ENCODE measurements around the gene RNASEH2B. TPM values are rescaled to one million over a fixed set of nuclear protein-coding genes. Genes with fewer than 3 reads are reported as not detected.

Gene RNASEH2B
- total RNA-seq, 1 experiment from 2014 or later, result 60.2 TPM

DNA sequence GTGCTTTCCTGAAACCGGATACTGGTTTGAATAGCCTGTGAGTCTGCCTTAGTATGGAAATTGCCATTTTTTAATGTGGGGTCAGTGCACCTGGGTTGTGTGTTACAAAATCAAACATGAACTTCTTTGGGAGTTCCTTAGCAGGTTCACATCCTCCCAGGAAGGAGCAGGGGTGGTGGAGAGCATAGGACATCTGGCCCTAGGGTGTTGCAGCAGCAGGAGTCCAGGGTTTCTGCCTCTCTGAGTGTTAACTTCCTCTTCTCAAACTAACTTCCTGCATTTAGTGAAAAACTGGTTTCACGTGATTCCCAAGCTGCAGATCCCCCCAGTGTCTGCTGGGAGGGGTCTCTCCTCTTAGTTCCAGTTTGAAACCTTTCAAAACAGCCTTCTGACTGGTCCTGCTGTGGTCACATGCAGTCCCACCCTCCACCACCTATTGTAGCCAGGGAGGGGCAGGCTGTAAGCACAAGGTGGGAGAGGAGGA is 7.2 kb downstream of the RNASEH2B start:
- no peak overlapping the region for H3K4me3 ChIP-seq (ENCODE audit: low read depth, low read length)
- no TSS peak for BruUV-seq (replicated peaks)
- Mint-ChIP-seq H3K27ac (ENCODE audit: unreplicated experiment) (no peak overlapping the region), H3K9me3 (ENCODE audit: unreplicated experiment) (peaks cover 2% of the 10 kb centered on the region), H3K36me3 (ENCODE audit: insufficient read depth, unreplicated experiment) (no peaks in the 10 kb centered on the region), H3K4me1 (ENCODE audit: low read depth, unreplicated experiment) (peaks cover 15% of the 10 kb centered on the region), H3K27me3 (ENCODE audit: insufficient read depth, unreplicated experiment) (no peaks in the 10 kb centered on the region), H3K4me3 (ENCODE audit: unreplicated experiment) (no peak overlapping the region)
- intact Hi-C loops (cut with micrococcal nuclease; ENCODE audit: unreplicated experiment), result loop anchor here (10.0 kb wide), 1 partner anchor 532 kb away; no protein-coding TSS in a partner anchor
- H3K27me3 ChIP-seq (replicated peaks; ENCODE audit: control insufficient read depth, insufficient read depth, low read length), result no peaks in the 10 kb centered on the region
- peaks cover 2% of the 10 kb centered on the region; the same call in 1 of the 2 replicates for H3K9me3 ChIP-seq
- no peak for DNase-seq
- TF ChIP-seq, protein P1, sequence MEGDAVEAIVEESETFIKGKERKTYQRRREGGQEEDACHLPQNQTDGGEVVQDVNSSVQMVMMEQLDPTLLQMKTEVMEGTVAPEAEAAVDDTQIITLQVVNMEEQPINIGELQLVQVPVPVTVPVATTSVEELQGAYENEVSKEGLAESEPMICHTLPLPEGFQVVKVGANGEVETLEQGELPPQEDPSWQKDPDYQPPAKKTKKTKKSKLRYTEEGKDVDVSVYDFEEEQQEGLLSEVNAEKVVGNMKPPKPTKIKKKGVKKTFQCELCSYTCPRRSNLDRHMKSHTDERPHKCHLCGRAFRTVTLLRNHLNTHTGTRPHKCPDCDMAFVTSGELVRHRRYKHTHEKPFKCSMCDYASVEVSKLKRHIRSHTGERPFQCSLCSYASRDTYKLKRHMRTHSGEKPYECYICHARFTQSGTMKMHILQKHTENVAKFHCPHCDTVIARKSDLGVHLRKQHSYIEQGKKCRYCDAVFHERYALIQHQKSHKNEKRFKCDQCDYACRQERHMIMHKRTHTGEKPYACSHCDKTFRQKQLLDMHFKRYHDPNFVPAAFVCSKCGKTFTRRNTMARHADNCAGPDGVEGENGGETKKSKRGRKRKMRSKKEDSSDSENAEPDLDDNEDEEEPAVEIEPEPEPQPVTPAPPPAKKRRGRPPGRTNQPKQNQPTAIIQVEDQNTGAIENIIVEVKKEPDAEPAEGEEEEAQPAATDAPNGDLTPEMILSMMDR (IDR thresholded peaks at IDR 0.05; ENCODE audit: insufficient read depth in 1 of 2, low read depth in 1 of 2, low read length in 1 of 2, severe bottlenecking in 1 of 2, unreplicated experiment in 1 of 2), result no peak
- ChIA-PET CTCF (no interaction called here), POLR2A (no interaction called here)
- H3K36me3 ChIP-seq (ENCODE audit: control insufficient read depth, insufficient read depth, low read length), result no peaks in the 10 kb centered on the region
- peaks cover 2% of the 10 kb centered on the region for H3K4me1 ChIP-seq

DNA sequence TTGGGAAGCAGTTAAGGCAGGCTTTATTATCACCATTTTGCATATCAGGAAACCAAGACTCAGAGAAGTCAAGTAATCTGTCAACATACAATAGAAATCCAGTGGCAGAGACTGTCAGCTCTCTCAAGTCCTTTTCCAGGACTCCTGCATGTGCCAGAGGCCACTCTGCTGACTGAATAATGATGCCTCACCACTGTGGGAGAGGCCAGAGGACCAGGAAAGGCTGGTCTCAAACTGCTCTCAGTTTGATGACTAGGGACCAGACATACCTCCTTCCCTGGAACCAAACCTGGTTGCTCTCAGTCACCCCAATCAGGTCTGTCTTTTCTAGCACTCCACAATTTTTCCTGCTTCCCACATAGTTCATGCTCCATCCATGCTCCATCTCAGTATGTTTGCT is 8.0 kb downstream of the RNASEH2B start:
- Histone ChIP-seq H3K36me3 (ENCODE audit: control insufficient read depth, insufficient read depth, low read length) (peaks cover 2% of the 10 kb centered on the region; the same call in 1 of the 2 replicates), H3K4me3 (ENCODE audit: low read depth, low read length) (no peak overlapping the region), H3K27me3 (replicated peaks; ENCODE audit: control insufficient read depth, insufficient read depth, low read length) (no peaks in the 10 kb centered on the region), H3K9me3 (peaks cover 10% of the 10 kb centered on the region; the same call in 1 of the 2 replicates), H3K4me1 (no peaks in the 10 kb centered on the region)
- Mint-ChIP-seq H3K27ac (ENCODE audit: unreplicated experiment) (no peak overlapping the region), H3K27me3 (ENCODE audit: insufficient read depth, unreplicated experiment) (no peaks in the 10 kb centered on the region), H3K4me3 (ENCODE audit: unreplicated experiment) (no peak overlapping the region), H3K4me1 (ENCODE audit: low read depth, unreplicated experiment) (peaks cover 7% of the 10 kb centered on the region), H3K9me3 (ENCODE audit: unreplicated experiment) (peaks cover 10% of the 10 kb centered on the region), H3K36me3 (ENCODE audit: insufficient read depth, unreplicated experiment) (no peaks in the 10 kb centered on the region)
- ChIA-PET POLR2A (no interaction called here), CTCF (no interaction called here)
- no TSS peak for BruUV-seq (replicated peaks)
- DNase-seq, result no peak
- intact Hi-C loops (cut with micrococcal nuclease; ENCODE audit: unreplicated experiment), result loop anchor here (10.0 kb wide), 1 partner anchor 533 kb away; no protein-coding TSS in a partner anchor
- TF ChIP-seq, protein P1 (IDR thresholded peaks at IDR 0.05; ENCODE audit: insufficient read depth in 1 of 2, low read depth in 1 of 2, low read length in 1 of 2, severe bottlenecking in 1 of 2, unreplicated experiment in 1 of 2), result no peak

DNA sequence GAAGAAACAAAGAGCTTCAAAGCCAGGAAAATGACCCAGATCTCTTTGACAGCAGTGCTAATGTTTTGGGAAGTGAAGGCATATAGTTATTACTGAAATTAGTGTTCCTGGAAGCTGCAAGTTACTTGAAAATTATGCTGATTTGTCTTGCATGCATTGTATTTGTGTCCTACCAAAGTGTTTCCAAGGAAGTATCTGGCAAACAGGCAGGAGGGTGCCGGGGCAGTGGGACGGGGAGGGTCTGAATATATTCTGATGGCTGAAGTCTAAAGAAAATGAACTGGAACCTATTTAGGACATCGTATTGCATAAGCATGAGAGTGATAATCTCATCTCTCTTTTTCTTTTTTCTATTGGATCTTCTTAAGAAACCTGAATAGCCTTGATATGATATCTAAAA is 9.0 kb downstream of the RNASEH2B start:
- Histone ChIP-seq H3K9me3 (peaks cover 19% of the 10 kb centered on the region), H3K4me3 (ENCODE audit: low read depth, low read length) (no peak overlapping the region), H3K27me3 (replicated peaks; ENCODE audit: control insufficient read depth, insufficient read depth, low read length) (no peaks in the 10 kb centered on the region), H3K4me1 (no peaks in the 10 kb centered on the region), H3K36me3 (ENCODE audit: control insufficient read depth, insufficient read depth, low read length) (peaks cover 2% of the 10 kb centered on the region; the same call in 1 of the 2 replicates)
- CTCF ChIA-PET, result no interaction called here
- intact Hi-C loops (cut with micrococcal nuclease; ENCODE audit: unreplicated experiment), result loop anchor here (10.0 kb wide), 1 partner anchor 534 kb away; no protein-coding TSS in a partner anchor
- TF ChIP-seq, protein P1 (IDR thresholded peaks at IDR 0.05; ENCODE audit: insufficient read depth in 1 of 2, low read depth in 1 of 2, low read length in 1 of 2, severe bottlenecking in 1 of 2, unreplicated experiment in 1 of 2), result no peak
- POLR2A ChIA-PET, result no interaction called here
- no peaks in the 10 kb centered on the region for H3K27me3 Mint-ChIP-seq (ENCODE audit: insufficient read depth, unreplicated experiment)
- peaks cover 20% of the 10 kb centered on the region for H3K9me3 Mint-ChIP-seq (ENCODE audit: unreplicated experiment)
- H3K36me3 Mint-ChIP-seq (ENCODE audit: insufficient read depth, unreplicated experiment), result no peaks in the 10 kb centered on the region
- no peak for DNase-seq
- no TSS peak for BruUV-seq (replicated peaks)
- no peak overlapping the region for H3K27ac Mint-ChIP-seq (ENCODE audit: unreplicated experiment)
- peaks cover 6% of the 10 kb centered on the region for H3K4me1 Mint-ChIP-seq (ENCODE audit: low read depth, unreplicated experiment)
- no peak overlapping the region for H3K4me3 Mint-ChIP-seq (ENCODE audit: unreplicated experiment)

Measured in Caco-2 (cell line).